Hepatocyte (in vitro differentiated cells): ENCODE results near the gene MAGI1.

Experiments
- EZH2 ChIP-seq: fragments of 200-600 bp; sonication (generic); IDR thresholded peaks from 2 replicates; pipeline ENCODE4 v1.6.1; 2016; ENCODE audit warnings: antibody characterized with exemption, mild to moderate bottlenecking, borderline replicate concordance
- TF ChIP-seq, protein P1 (sequence below): fragments of 200-600 bp; sonication (generic); IDR thresholded peaks from 2 replicates; pipeline ENCODE4 v1.5.1; 2016; ENCODE audit warnings: antibody characterized with exemption, mild to moderate bottlenecking; ENCODE audit not compliant: poor library complexity

DNA sequence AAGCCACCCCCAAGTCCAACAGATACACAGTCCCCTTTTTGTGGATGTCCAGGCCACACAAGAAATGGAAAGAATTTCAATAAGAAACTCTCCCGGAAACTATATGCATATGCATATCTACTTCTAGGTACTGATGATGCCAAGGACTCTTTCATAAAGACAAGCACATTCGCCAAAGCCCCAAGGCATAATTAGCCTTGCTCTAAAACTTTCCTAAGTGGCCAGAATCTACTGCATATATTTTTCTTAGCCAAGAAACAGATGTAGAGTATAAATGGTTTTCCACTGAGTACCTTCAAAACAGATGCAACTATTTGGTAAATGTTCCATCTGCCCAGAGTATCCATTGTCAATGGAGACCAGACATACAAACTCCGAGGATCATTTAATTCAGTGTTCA lies 73.9 kb downstream of the MAGI1 start:
- TF ChIP-seq, protein P1, sequence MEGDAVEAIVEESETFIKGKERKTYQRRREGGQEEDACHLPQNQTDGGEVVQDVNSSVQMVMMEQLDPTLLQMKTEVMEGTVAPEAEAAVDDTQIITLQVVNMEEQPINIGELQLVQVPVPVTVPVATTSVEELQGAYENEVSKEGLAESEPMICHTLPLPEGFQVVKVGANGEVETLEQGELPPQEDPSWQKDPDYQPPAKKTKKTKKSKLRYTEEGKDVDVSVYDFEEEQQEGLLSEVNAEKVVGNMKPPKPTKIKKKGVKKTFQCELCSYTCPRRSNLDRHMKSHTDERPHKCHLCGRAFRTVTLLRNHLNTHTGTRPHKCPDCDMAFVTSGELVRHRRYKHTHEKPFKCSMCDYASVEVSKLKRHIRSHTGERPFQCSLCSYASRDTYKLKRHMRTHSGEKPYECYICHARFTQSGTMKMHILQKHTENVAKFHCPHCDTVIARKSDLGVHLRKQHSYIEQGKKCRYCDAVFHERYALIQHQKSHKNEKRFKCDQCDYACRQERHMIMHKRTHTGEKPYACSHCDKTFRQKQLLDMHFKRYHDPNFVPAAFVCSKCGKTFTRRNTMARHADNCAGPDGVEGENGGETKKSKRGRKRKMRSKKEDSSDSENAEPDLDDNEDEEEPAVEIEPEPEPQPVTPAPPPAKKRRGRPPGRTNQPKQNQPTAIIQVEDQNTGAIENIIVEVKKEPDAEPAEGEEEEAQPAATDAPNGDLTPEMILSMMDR = no peak
- TF ChIP-seq EZH2 = no peak
